ENCODE results near the gene MED16.
"Not testable (repeated sequence)": the region's sequence is repeated elsewhere in the genome, so short reads cannot be mapped to it uniquely, and the experiment has no call there.

Gene MED16

GRCh38 chr19:911197-912033, 18.4 kb upstream of the MED16 start:
- no peak for DNase-seq

DNA sequence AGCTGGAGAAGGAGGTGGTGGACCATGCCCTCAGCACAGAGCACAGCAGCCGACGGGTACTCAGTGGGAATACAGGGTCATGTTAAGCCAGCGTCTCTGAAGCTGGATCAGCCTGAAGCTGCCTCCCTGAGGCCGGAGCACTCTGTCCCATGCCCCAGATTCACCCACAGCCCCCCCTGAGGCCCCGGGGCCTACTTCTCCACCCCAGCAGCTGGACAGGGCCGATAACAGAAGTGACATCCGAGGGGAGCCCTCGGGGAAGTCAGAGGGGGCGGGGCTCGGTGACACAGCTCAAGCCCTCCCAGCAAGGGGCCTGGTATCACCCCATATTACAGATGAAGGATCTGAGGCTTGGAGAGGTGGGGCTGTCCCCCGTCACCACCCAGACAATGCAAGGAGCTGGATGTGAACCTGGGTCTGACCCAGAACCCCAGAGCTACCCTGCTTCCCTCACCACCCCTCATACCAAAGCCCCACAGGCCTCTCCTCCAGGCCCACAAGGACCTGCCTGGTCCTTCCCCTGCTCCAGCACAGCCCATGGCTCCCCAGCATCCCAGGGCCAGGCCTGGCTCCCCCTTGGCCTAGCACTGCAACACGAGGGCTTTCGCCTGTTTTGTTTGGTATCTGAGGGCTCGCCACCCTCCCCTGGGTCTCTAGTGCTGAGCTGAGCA, 14.3 kb upstream of the MED16 start:
- DNase-seq = no peak

GRCh38 chr19:906480-906879, 13.5 kb upstream of the MED16 start:
- no peak for DNase-seq

DNA sequence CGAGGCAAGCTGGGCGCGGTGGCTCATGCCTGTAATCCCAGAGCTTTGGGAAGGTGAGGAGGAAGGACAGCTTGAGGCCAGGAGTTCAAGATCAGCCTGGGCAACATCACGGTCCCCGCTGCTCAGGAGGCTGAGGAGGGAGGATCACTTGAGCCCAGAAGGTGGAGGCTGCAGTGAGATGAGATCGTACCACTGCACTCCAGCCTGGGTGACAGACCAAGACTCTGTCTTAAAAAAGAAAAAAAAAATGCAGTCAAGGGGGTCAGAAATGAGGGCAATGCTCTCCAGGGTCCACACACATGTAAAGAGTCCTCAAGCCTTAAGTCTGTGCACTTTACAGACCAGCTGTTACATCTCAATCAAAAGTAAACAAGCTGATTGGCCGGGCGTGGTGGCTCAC, 11.6 kb upstream of the MED16 start:
- DNase-seq = no peak

- no peak for DNase-seq
Observed at GRCh38 chr19:903266-903797, 10.3 kb upstream of the MED16 start.

- DNase-seq = no peak
Observed at GRCh38 chr19:902446-903226, 9.6 kb upstream of the MED16 start.

- DNase-seq = no peak
Observed at GRCh38 chr19:902093-902370, 9.0 kb upstream of the MED16 start.

- DNase-seq = no peak
Observed at GRCh38 chr19:901216-902092, 8.5 kb upstream of the MED16 start.

DNA sequence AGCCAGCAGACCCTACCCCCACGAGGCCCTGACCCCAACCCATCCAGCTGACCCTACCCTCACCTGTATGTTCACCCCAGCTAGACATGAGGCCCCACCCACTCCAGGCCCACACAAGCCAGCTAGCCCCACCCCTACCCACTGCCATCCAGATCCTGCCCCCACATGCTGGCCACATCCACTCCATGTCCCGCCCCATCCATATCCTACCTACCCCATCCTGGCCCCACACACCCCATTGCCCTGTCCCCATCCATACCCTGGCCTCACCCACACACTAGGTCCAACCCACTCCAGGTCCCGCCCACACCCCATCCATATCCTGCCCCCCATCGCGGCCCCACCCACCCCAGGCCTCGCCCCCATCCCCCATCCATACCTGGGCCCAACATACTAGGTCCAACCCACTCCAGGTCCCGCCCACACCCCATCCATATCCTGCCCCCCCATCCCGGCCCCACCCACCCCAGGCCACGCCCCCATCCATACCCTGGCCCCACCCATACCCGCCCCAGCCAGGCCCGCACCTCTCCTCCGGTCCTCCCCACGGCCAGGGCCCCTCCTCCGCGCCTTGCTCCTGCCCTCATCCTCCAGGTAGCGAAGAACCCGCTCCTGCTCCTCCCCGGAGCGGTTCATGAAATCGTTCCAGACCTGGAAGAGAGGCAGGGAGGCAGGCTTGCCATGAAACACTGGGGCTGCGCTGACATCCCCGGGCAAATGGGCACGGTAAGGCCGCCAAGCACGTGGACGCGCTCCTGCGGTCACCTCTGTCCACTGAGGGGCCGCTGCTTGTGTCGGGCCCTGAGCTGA, 7.5 kb upstream of the MED16 start:
- no peak for DNase-seq

GRCh38 chr19:900043-900301, 7.0 kb upstream of the MED16 start:
- DNase-seq = no peak

- DNase-seq = no peak
Observed at GRCh38 chr19:899336-900042, 6.5 kb upstream of the MED16 start.

- no peak for DNase-seq
Observed at GRCh38 chr19:898663-899062, 5.7 kb upstream of the MED16 start.

GRCh38 chr19:897442-898039, 4.6 kb upstream of the MED16 start:
- no peak for DNase-seq

- no peak for DNase-seq
Observed at GRCh38 chr19:896999-897398, 4.0 kb upstream of the MED16 start.

DNA sequence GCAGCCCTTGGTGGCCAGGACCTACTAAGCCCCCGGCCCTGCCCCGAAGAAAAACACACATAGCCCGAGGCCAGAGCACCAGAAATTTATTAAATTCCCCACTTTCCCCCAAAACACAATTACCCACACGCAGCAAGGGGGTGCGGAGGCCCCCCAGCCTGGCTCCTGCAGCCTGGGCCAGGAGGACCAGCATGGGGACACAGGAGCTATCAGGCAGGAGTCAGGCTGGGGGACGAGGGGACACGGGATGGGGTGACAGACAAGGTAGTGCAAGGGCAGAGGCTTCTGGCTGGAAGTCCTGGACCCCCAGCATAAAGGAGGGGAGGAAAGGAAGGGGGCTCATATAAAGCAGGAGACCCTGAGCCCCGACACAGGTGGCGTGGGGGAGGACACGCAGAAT, 3.4 kb upstream of the MED16 start:
- DNase-seq = no peak

- DNase-seq = no peak
Observed at GRCh38 chr19:892243-892893, 619 bp downstream of the MED16 start.

GRCh38 chr19:891421-892200, 1.4 kb downstream of the MED16 start:
- not testable (repeated sequence) for DNase-seq

GRCh38 chr19:890831-891230, 2.2 kb downstream of the MED16 start:
- DNase-seq = no peak

GRCh38 chr19:889662-890295, 3.2 kb downstream of the MED16 start:
- DNase-seq = no peak
